Esophagus muscularis mucosa (tissue), 4 donors: ENCODE results near the gene NBL1. TPM values are rescaled to one million over a fixed set of nuclear protein-coding genes. Genes with fewer than 3 reads are reported as not detected.
"Not testable (repeated sequence)": the region's sequence is repeated elsewhere in the genome, so short reads cannot be mapped to it uniquely, and the experiment has no call there.

Experiments
- DNase-seq: peaks from one replicate; pipeline ENCODE4 v3.0.0-alpha.2; 2017; ENCODE audit errors: extremely low spot score
- H3K27ac ChIP-seq, 4 donors: fragments of 200-600 bp; sonication (generic); replicated peaks in 1 of 4; 1 replicate in 3 of 4; 2 replicates in 1 of 4; pipeline ENCODE4 v1.5.1; 2016 to 2019; ENCODE audit warnings: mild to moderate bottlenecking in 1 of 4
- H3K27me3 ChIP-seq, 4 donors: fragments of 200-600 bp; sonication (generic); one replicate each; pipeline versions ENCODE4 v1.5.1 to v1.6.0; 2016 to 2019
- H3K36me3 ChIP-seq, 4 donors: fragments of 200-600 bp; sonication (generic); one replicate each; pipeline ENCODE4 v1.5.1; 2016 to 2019
- H3K4me1 ChIP-seq, 4 donors: fragments of 200-600 bp; sonication (generic); one replicate each; pipeline ENCODE4 v1.5.1; 2016 to 2019
- H3K4me3 ChIP-seq, 4 donors: fragments of 200-600 bp; sonication (generic); 1 replicate in 2 of 4; 2 replicates in 2 of 4; pipeline ENCODE4 v1.5.1; 2016 to 2019; ENCODE audit warnings: mild to moderate bottlenecking in 4 of 4, moderate library complexity in 1 of 4
- H3K9me3 ChIP-seq, 4 donors: fragments of 200-600 bp; sonication (generic); 1 replicate in 3 of 4; 2 replicates in 1 of 4; pipeline ENCODE4 v1.5.1; 2016 to 2019
- CTCF ChIP-seq, 3 experiments: fragments of 200-600 bp in 2 of 3; fragments of 450-650 bp in 1 of 3; sonication (generic) in 2 of 3; IDR thresholded peaks; one replicate each; pipeline ENCODE4 v1.5.1; 2017 to 2019; ENCODE audit warnings: antibody characterized with exemption in 3 of 3, mild to moderate bottlenecking in 2 of 3, moderate library complexity in 1 of 3
- EP300 ChIP-seq: sonication (generic); formaldehyde crosslinking; IDR thresholded peaks from one replicate; pipeline ENCODE4 v1.6.1; 2017; ENCODE audit warnings: antibody characterized with exemption
- POLR2A ChIP-seq: fragments of 450-650 bp; IDR thresholded peaks from one replicate; pipeline ENCODE4 v1.6.1; 2017; ENCODE audit warnings: antibody characterized with exemption, moderate library complexity, mild to moderate bottlenecking, low read depth
- POLR2AphosphoS5 ChIP-seq, 2 donors: sonication (generic); formaldehyde crosslinking; IDR thresholded peaks; one replicate each; pipeline ENCODE4 v1.6.1; 2017; ENCODE audit warnings: antibody characterized with exemption in 2 of 2
- WGBS: methylation state at CpG from one replicate; pipeline ENCODE4 v1.1.5; 2018; 5-methylcytosine and 5-hydroxymethylcytosine counted together
- intact Hi-C: fragments of 100-400 bp; cut with DNase I; formaldehyde crosslinking; loops from one replicate; pipeline ENCODE4 v1.15.1; 2023
- total RNA-seq, 4 donors: library from RNA; depleted of rRNA; stranded (reverse); fragments of >200 nt; gene quantifications; one replicate each; pipeline versions ENCODE4 v1.1.0 to v1.2.1, GENCODE V29; 2016

Gene NBL1
- total RNA-seq, 4 donors from 2014 or later, result 194 to 469 (median 307) TPM

GRCh38 chr1:19635646-19636045 is 8.5 kb upstream of the NBL1 start:
- Histone ChIP-seq H3K9me3 (no peaks in the 10 kb centered on the region), H3K36me3 (no peaks in the 10 kb centered on the region), H3K27me3 (no peaks in the 10 kb centered on the region), H3K4me1 (peaks cover 2 to 27% (median 19%) of the 10 kb centered on the region in 4 donors), H3K27ac (no peak overlapping the region), H3K4me3 (no peak overlapping the region)
- intact Hi-C loops, result no loop called here
- DNase-seq, result no peak
- 84% methylated on average over 4 of the region's 4 CpGs for WGBS
- TF ChIP-seq POLR2A (no peak), POLR2AphosphoS5 (IDR thresholded peaks at IDR 0.05) (no peak), CTCF (IDR thresholded peaks at IDR 0.05) (no peak), EP300 (no peak)

GRCh38 chr1:19636065-19636464 is 8.0 kb upstream of the NBL1 start:
- peaks cover 5 to 31% (median 23%) of the 10 kb centered on the region in 4 donors for H3K4me1 ChIP-seq
- H3K27ac ChIP-seq, result no peak overlapping the region
- DNase-seq, result no peak
- no peak overlapping the region for H3K4me3 ChIP-seq
- no peak for TF ChIP-seq CTCF (IDR thresholded peaks at IDR 0.05)
- TF ChIP-seq POLR2AphosphoS5 (IDR thresholded peaks at IDR 0.05), result no peak
- TF ChIP-seq EP300, result no peak
- no peak for TF ChIP-seq POLR2A
- no peaks in the 10 kb centered on the region for H3K36me3 ChIP-seq
- intact Hi-C loops, result no loop called here
- no peaks in the 10 kb centered on the region for H3K9me3 ChIP-seq
- WGBS, result 94% methylated on average over 5 of the region's 5 CpGs
- no peaks in the 10 kb centered on the region for H3K27me3 ChIP-seq

GRCh38 chr1:19636749-19637148 is 7.4 kb upstream of the NBL1 start:
- intact Hi-C loops, H3K9me3 ChIP-seq, H3K36me3 ChIP-seq, H3K4me3 ChIP-seq, DNase-seq, H3K27me3 ChIP-seq, H3K27ac ChIP-seq: not testable (repeated sequence)
- 83% methylated on average over 10 of the region's 10 CpGs for WGBS
- peaks cover 5 to 31% (median 25%) of the 10 kb centered on the region in 4 donors for H3K4me1 ChIP-seq

- TF ChIP-seq CTCF (IDR thresholded peaks at IDR 0.05), result no peak
- no peak for TF ChIP-seq POLR2A
- no peak for TF ChIP-seq POLR2AphosphoS5 (IDR thresholded peaks at IDR 0.05)
- TF ChIP-seq EP300, result no peak
- DNase-seq, result no peak
- intact Hi-C loops, result no loop called here
- no peaks in the 10 kb centered on the region for H3K36me3 ChIP-seq
- WGBS, result 84% methylated on average over 10 of the region's 10 CpGs
- peaks cover 5 to 33% (median 25%) of the 10 kb centered on the region in 4 donors for H3K4me1 ChIP-seq
- no peak overlapping the region for H3K27ac ChIP-seq
- H3K27me3 ChIP-seq, result no peaks in the 10 kb centered on the region
- H3K4me3 ChIP-seq, result no peak overlapping the region
- H3K9me3 ChIP-seq, result no peaks in the 10 kb centered on the region
Measured at GRCh38 chr1:19637606-19638005, 6.5 kb upstream of the NBL1 start.

GRCh38 chr1:19639228-19639627 is 4.9 kb upstream of the NBL1 start:
- H3K4me3 ChIP-seq, DNase-seq, H3K9me3 ChIP-seq, H3K27me3 ChIP-seq, H3K36me3 ChIP-seq, H3K27ac ChIP-seq, intact Hi-C loops: not testable (repeated sequence)
- WGBS, result 74% methylated on average over 10 of the region's 10 CpGs
- peaks cover 15 to 45% (median 37%) of the 10 kb centered on the region in 4 donors for H3K4me1 ChIP-seq

- intact Hi-C loops, result no loop called here
- Histone ChIP-seq H3K4me3 (no peak overlapping the region), H3K36me3 (no peaks in the 10 kb centered on the region), H3K27ac (peak overlapping the region; percentile 18 to 57 (median 42)), H3K4me1 (peaks cover 15 to 45% (median 37%) of the 10 kb centered on the region in 4 donors), H3K27me3 (no peaks in the 10 kb centered on the region), H3K9me3 (no peaks in the 10 kb centered on the region)
- TF ChIP-seq POLR2A (no peak), EP300 (no peak), POLR2AphosphoS5 (IDR thresholded peaks at IDR 0.05) (peak in 1 of 2 donors; percentile 29)
- 84% methylated on average over 3 of the region's 3 CpGs for WGBS
- DNase-seq, result no peak
Measured at GRCh38 chr1:19639999-19640362, 4.1 kb upstream of the NBL1 start.
